Measurements from ENCODE around the gene PLCB4. TPM values are rescaled to one million over a fixed set of nuclear protein-coding genes. Genes with fewer than 3 reads are reported as not detected.
A peak's percentile ranks its signal among the peaks of the same experiment; 100 is the strongest.

PLCB4 gene
- total RNA-seq, 1 experiment from 2014 or later, result 12.6 TPM

DNA sequence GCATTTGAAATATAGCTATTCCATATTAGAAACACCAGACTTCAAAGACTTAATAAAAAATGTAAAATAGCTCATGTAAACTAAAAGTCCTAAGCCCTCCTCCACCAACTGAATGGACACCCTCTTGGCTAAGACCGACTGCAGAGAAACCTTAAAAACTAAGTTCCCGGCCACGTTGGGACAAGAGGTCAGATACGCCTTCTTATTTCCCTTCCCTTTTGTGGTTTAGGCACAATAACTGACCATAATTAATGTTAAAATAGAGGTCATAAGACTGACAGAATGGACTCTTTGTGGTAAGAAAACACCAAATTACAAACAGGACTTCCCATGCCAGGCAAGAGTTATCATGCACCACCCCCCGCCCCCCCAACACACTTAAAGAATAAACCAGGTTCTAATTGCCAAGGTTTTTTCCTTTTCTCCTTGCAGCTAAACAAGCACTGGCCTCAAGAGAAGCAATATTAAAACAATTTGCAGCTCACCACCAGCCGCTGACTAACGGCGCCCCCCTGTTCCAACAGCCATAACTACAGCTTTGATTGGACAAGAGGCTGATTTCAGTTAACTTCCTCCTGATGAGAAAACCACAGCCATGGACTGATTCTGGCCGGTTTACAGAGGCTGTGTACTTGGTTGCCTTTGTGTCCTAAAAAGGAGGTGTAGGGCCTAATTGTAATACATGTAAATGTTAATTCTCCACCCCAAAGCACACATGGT is 434.8 kb downstream of the PLCB4 start:
- TF ChIP-seq, protein P1, sequence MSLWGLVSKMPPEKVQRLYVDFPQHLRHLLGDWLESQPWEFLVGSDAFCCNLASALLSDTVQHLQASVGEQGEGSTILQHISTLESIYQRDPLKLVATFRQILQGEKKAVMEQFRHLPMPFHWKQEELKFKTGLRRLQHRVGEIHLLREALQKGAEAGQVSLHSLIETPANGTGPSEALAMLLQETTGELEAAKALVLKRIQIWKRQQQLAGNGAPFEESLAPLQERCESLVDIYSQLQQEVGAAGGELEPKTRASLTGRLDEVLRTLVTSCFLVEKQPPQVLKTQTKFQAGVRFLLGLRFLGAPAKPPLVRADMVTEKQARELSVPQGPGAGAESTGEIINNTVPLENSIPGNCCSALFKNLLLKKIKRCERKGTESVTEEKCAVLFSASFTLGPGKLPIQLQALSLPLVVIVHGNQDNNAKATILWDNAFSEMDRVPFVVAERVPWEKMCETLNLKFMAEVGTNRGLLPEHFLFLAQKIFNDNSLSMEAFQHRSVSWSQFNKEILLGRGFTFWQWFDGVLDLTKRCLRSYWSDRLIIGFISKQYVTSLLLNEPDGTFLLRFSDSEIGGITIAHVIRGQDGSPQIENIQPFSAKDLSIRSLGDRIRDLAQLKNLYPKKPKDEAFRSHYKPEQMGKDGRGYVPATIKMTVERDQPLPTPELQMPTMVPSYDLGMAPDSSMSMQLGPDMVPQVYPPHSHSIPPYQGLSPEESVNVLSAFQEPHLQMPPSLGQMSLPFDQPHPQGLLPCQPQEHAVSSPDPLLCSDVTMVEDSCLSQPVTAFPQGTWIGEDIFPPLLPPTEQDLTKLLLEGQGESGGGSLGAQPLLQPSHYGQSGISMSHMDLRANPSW (CRISPR knock-in tag; conservative IDR thresholded peaks at IDR 0.05; ENCODE audit: low read depth), result no peak
- TF ChIP-seq HMGA2 (CRISPR knock-in tag; IDR thresholded peaks at IDR 0.05) (no peak), TP53 (CRISPR knock-in tag; IDR thresholded peaks at IDR 0.05) (no peak), ATF1 (CRISPR knock-in tag; IDR thresholded peaks at IDR 0.05) (no peak), CBFB (CRISPR knock-in tag; IDR thresholded peaks at IDR 0.05; ENCODE audit: low read depth) (no peak), FOXJ3 (CRISPR knock-in tag; IDR thresholded peaks at IDR 0.05; ENCODE audit: borderline replicate concordance) (no peak), CREB1 (CRISPR knock-in tag; IDR thresholded peaks at IDR 0.05) (no peak), ZNF416 (CRISPR knock-in tag; IDR thresholded peaks at IDR 0.05) (no peak), ETV6 (CRISPR knock-in tag; IDR thresholded peaks at IDR 0.05) (no peak), FOXK1 (CRISPR knock-in tag; IDR thresholded peaks at IDR 0.05) (no peak), NFYB (CRISPR knock-in tag; conservative IDR thresholded peaks at IDR 0.05; ENCODE audit: low read depth) (no peak), ZNF219 (CRISPR knock-in tag; IDR thresholded peaks at IDR 0.05; ENCODE audit: borderline replicate concordance) (no peak), NFATC4 (CRISPR knock-in tag; IDR thresholded peaks at IDR 0.05) (no peak)
- TF ChIP-seq, protein P2, sequence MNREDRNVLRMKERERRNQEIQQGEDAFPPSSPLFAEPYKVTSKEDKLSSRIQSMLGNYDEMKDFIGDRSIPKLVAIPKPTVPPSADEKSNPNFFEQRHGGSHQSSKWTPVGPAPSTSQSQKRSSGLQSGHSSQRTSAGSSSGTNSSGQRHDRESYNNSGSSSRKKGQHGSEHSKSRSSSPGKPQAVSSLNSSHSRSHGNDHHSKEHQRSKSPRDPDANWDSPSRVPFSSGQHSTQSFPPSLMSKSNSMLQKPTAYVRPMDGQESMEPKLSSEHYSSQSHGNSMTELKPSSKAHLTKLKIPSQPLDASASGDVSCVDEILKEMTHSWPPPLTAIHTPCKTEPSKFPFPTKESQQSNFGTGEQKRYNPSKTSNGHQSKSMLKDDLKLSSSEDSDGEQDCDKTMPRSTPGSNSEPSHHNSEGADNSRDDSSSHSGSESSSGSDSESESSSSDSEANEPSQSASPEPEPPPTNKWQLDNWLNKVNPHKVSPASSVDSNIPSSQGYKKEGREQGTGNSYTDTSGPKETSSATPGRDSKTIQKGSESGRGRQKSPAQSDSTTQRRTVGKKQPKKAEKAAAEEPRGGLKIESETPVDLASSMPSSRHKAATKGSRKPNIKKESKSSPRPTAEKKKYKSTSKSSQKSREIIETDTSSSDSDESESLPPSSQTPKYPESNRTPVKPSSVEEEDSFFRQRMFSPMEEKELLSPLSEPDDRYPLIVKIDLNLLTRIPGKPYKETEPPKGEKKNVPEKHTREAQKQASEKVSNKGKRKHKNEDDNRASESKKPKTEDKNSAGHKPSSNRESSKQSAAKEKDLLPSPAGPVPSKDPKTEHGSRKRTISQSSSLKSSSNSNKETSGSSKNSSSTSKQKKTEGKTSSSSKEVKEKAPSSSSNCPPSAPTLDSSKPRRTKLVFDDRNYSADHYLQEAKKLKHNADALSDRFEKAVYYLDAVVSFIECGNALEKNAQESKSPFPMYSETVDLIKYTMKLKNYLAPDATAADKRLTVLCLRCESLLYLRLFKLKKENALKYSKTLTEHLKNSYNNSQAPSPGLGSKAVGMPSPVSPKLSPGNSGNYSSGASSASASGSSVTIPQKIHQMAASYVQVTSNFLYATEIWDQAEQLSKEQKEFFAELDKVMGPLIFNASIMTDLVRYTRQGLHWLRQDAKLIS (CRISPR knock-in tag; IDR thresholded peaks at IDR 0.05; ENCODE audit: borderline replicate concordance), result no peak
- TF ChIP-seq, protein P3, sequence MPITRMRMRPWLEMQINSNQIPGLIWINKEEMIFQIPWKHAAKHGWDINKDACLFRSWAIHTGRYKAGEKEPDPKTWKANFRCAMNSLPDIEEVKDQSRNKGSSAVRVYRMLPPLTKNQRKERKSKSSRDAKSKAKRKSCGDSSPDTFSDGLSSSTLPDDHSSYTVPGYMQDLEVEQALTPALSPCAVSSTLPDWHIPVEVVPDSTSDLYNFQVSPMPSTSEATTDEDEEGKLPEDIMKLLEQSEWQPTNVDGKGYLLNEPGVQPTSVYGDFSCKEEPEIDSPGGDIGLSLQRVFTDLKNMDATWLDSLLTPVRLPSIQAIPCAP (CRISPR knock-in tag; IDR thresholded peaks at IDR 0.05), result no peak
- TF ChIP-seq, protein P4, sequence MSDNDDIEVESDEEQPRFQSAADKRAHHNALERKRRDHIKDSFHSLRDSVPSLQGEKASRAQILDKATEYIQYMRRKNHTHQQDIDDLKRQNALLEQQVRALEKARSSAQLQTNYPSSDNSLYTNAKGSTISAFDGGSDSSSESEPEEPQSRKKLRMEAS (CRISPR knock-in tag; IDR thresholded peaks at IDR 0.05), result no peak
- TF ChIP-seq, protein P5, sequence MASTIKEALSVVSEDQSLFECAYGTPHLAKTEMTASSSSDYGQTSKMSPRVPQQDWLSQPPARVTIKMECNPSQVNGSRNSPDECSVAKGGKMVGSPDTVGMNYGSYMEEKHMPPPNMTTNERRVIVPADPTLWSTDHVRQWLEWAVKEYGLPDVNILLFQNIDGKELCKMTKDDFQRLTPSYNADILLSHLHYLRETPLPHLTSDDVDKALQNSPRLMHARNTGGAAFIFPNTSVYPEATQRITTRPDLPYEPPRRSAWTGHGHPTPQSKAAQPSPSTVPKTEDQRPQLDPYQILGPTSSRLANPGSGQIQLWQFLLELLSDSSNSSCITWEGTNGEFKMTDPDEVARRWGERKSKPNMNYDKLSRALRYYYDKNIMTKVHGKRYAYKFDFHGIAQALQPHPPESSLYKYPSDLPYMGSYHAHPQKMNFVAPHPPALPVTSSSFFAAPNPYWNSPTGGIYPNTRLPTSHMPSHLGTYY (CRISPR knock-in tag; IDR thresholded peaks at IDR 0.05), result no peak
- TF ChIP-seq, protein P6, sequence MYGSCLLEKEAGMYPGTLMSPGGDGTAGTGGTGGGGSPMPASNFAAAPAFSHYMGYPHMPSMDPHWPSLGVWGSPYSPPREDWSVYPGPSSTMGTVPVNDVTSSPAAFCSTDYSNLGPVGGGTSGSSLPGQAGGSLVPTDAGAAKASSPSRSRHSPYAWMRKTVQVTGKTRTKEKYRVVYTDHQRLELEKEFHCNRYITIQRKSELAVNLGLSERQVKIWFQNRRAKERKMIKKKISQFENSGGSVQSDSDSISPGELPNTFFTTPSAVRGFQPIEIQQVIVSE (CRISPR knock-in tag; IDR thresholded peaks at IDR 0.05; ENCODE audit: borderline replicate concordance), result no peak
- Mint-ChIP-seq H3K36me3 (no peaks in the 10 kb centered on the region), H3K4me3 (no peak overlapping the region), H3K27ac (no peak overlapping the region), H3K27me3 (ENCODE audit: low read depth) (peaks cover 64% of the 10 kb centered on the region), H3K9me3 (no peaks in the 10 kb centered on the region), H3K4me1 (peaks cover 26% of the 10 kb centered on the region)
- CTCF ChIA-PET, result interaction anchor here (0.6 to 4.6 kb wide), 17 partner anchors 12 to 753 kb away, joined by 3 to 33 read pairs (median 4); no protein-coding TSS in a partner anchor
- ATAC-seq (no peak; the same call in 1 of the 2 replicates), DNase-seq (ENCODE audit: low spot score) (peak; percentile 44)
- POLR2A ChIA-PET, result no interaction called here

Data from WTC11 (cell line).